GM23248 (cell line): ENCODE measurements around the gene SYNGR1.

ENCODE experiments used
- EZH2 ChIP-seq: fragments of 200-600 bp; sonication (generic); IDR thresholded peaks from 2 replicates; pipeline ENCODE4 v1.6.1; 2018; ENCODE audit warnings: antibody characterized with exemption, mild to moderate bottlenecking; ENCODE audit not compliant: insufficient read depth, poor library complexity, severe bottlenecking
- EZH2phosphoT487 ChIP-seq: fragments of 200-600 bp; sonication (generic); IDR thresholded peaks from 2 replicates; pipeline ENCODE4 v1.6.1; 2018; ENCODE audit warnings: antibody characterized with exemption, moderate library complexity, mild to moderate bottlenecking, low read depth; ENCODE audit not compliant: insufficient read depth

DNA sequence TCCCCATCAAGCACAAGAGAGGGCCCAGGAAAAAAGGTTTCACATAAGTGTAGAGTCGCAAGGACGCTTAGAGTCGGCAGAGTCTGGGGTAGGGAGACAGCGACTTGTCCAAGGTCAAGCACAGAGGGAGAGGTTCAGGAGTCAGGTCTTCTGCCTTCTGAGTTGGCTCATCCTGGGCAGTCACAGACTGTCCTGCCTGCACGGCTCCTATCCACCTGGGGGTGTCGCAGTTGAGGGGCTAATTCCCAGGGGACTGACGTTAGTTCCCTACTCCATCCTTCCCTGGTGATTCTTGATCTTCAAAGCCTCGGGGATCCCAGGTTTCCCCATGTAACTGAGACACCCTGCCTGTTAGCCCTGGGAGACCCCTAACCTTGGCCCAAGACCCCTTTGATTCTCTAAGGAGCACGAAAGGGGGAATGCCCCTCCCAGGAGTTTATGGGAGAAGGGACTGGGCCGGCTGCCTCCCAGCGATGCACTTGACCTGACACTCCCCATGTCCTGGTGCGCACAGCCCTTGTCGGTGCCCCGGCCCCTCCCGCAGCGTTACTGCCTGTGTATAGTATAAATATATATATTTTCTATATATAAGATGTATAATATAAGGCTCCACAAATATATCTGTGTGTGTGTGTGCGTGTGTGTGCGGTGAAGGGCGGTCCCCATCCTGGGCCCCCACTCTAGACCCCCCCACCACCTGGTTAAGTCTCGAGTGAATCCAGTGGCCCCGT lies 35.1 kb downstream of the SYNGR1 start:
- TF ChIP-seq EZH2 (no peak), EZH2phosphoT487 (no peak)
